HG03066 (cell line): ENCODE measurements around the gene MACO1.
"Not testable (repeated sequence)": the region's sequence is repeated elsewhere in the genome, so short reads cannot be mapped to it uniquely, and the experiment has no call there.

ENCODE experiments used
- ATAC-seq: cut with Tn5 transposase; IDR thresholded peaks from one replicate; pipeline ENCODE4 v1.9.1; 2021; ENCODE audit warnings: low read depth; ENCODE audit not compliant: unreplicated experiment

MACO1 gene

GRCh38 chr1:25450891-25451290 is 20.2 kb downstream of the MACO1 start:
- no peak for ATAC-seq

- ATAC-seq: no peak
Observed at GRCh38 chr1:25451908-25452307, 21.2 kb downstream of the MACO1 start.

DNA sequence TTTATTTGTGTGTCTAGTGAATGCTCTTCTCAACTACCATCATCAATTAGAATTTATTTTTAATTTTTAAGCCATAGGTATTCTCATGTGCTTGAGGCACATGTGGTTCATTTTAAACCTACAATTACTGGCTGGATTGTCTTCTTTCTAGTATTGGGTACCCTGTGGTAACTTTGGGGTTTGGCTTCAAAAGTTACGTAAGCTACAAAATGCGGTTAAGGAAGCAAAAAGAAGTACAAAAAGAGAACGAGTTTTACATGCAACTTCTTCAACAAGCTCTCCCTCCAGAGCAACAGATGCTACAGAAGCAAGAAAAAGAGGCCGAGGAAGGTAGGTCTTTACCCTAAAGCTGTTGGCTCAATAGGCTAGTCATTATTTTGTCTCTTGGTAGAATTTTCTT is 25.8 kb downstream of the MACO1 start:
- ATAC-seq: no peak

- no peak for ATAC-seq
Observed at GRCh38 chr1:25458541-25459298, 28.0 kb downstream of the MACO1 start.

- ATAC-seq: no peak
Observed at GRCh38 chr1:25460020-25460419, 29.3 kb downstream of the MACO1 start.

DNA sequence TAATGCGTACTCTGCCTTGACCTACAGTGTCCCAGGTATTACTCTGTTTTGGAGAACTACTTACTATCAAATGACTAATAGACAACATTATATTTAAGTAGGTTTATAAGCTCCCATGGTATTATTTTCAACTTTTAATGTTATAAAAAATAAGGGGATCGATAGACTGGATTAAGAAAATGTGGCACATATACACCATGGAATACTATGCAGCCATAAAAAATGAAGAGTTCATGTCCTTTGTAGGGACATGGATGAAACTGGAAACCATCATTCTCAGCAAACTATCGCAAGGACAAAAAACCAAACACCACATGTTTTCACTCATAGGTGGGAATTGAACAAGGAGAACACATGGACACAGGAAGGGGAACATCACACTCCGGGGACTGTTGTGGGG is 30.1 kb downstream of the MACO1 start:
- ATAC-seq: not testable (repeated sequence)

DNA sequence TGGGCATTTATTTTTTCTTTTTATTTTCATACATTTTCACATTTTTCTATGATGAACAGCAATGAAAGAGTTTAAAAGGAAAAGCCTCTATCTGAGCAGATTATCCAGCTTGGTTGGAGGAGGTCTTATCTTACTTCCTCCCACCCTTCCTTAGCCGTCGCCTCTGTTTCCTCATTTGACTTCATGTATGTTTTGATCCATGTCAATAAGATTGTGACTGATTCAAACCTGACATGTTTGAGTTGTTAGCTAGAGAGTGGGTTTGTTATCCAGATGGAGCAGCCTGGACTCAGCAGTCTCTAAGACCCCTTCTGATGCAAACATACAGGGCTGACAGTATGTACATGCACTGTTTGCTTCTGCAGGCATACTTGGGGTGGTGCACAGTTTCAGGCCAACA is 31.2 kb downstream of the MACO1 start:
- ATAC-seq: no peak

GRCh38 chr1:25462732-25463131 is 32.0 kb downstream of the MACO1 start:
- ATAC-seq: no peak

- no peak for ATAC-seq
Observed at GRCh38 chr1:25467193-25467592, 36.5 kb downstream of the MACO1 start.

GRCh38 chr1:25467616-25468015 is 36.9 kb downstream of the MACO1 start:
- ATAC-seq: no peak

DNA sequence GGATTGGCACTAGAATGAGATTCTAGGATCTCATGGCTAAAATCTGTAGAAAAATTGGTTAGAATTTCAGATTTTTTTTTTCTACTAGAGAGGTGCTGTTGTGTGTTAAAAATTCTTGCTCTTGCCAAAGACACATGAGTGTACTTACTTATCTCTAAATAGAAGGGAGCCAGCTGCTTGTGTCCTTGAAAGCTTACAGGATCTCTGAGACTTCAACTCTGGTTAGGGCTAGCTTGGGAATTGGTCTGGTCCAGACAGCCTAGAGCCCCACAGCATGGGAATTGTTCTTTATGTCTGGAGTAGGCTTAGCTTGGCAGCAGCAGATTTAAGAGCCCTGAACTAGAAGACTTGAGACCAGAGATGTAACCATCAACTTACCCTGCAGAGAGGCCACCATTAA is 37.3 kb downstream of the MACO1 start:
- no peak for ATAC-seq

DNA sequence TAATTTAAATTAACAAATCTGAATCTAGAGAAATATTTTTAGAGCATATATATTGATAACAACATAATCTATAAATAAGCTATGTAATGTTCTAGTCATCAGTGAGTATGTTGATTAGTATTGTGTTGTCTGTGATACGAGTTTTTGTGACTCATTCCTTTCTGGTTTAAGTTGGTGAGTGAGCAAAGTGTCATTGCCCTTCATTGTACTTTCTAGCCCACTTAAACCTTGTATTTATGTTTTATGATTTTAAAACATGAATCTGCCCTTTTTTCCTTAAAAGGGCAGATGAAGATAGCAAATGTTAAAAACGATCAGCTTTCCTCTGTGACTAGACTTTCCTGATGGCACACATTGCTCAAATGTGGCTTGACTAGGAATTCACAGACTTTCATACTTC is 38.5 kb downstream of the MACO1 start:
- no peak for ATAC-seq

DNA sequence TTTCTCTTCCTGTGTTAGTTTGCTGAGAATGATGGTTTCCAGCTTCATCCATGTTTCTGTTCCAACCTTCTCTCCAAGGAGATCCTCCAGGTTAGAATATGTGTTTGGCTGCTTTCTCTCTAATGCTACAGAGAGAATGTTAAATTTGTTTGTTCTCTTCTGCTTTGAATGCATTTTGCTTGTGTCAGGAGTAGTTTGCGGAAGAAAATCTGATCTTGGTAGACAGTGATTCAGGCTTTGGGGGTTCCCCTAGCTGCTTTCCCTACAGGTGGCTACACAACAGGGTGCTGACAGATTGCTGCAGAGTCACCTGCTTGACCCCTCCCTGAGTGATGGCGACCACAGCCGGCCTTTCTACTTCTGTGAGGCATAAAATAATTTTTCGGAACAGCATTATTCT is 41.8 kb downstream of the MACO1 start:
- no peak for ATAC-seq

GRCh38 chr1:25473653-25474225 is 43.0 kb downstream of the MACO1 start:
- no peak for ATAC-seq

GRCh38 chr1:25474439-25475047 is 43.8 kb downstream of the MACO1 start:
- ATAC-seq: no peak

GRCh38 chr1:25476186-25477097 is 45.7 kb downstream of the MACO1 start:
- no peak for ATAC-seq

DNA sequence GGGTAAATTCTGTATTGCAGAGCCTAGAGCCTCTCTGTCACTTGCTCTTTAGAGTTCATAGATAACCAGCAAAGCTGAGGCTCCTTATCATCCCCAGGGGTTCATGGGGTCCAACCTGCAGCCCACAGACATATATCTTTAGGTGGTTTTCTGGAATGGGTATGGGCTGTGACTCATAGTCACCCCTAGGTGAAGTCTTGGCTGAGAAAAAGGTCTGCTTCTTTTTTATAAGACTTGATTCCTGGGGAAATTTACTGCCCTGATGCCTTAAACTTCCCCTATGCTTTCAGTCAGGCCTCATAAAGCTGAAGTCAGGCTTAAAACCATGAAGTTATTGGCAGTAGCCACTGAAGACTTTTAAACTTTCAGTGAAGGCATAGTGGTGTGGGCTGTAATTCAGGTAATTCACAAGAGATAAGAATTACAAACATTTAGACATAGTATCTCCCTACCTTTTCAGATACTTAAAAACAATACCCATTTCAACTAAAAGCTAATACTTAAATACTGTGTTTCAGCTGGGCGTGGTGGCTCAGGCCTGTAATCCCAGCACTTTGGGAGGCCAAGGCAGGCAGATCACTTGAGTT is 46.8 kb downstream of the MACO1 start:
- ATAC-seq: no peak

GRCh38 chr1:25478633-25479032 is 47.9 kb downstream of the MACO1 start:
- ATAC-seq: no peak

GRCh38 chr1:25481625-25482024 is 50.9 kb downstream of the MACO1 start:
- no peak for ATAC-seq

- ATAC-seq: no peak
Observed at GRCh38 chr1:25482211-25482610, 51.5 kb downstream of the MACO1 start.

- no peak for ATAC-seq
Observed at GRCh38 chr1:25484096-25484495, 53.4 kb downstream of the MACO1 start.
